Stimulated activated CD8-positive, alpha-beta memory T cell treated with anti-CD3 and anti-CD28 coated beads, Interleukin-7, amount 100 ng/mL, for 24 hours (primary cell): ENCODE data around the gene ZNF710.
"Not testable (repeated sequence)": the region's sequence is repeated elsewhere in the genome, so short reads cannot be mapped to it uniquely, and the experiment has no call there.

Experiments
- DNase-seq: peaks from one replicate; pipeline ENCODE4 v3.0.0-alpha.2; 2020; ENCODE audit warnings: low read depth

Gene ZNF710

DNA sequence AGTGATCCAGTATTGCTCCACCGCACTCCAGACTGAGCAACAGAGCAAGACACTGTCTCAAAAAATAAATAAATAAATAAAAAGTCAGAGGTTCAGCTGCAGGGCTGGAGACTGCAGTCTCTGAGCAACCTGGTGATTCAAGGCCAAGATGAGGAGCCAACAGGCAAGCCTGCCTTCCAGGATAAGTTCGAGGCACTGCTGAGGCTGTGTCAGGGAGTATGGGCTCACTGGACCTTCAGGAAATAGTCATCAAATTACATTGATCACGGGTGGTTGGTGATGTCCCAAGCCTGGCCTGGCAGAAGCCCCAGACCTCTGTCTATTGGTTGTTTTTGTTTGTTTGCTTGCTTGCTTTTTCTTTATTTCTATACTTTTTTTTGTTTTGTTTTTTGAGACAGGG, 59.7 kb downstream of the ZNF710 start:
- DNase-seq, result no peak

DNA sequence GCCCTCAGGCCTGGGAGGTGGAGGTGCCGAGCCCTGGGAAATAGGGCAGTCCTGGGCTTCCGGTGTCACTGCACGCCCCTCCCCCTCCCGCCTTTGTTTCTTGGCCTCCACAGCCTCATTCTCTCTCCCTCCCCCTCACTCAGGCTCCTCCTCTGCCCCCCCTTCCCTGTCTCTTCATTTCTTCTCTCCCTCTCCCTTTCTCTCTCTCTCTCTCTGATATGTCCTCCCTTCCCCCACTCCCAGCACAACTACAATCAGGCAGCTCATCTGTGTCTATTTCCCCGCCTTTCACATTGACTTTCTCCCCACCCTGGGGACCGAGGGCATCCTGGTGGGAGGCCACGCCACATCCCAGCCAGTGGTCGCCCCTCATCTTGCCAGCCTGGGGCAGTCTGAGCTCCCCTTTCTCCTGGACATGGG, 60.9 kb downstream of the ZNF710 start:
- no peak for DNase-seq

DNA sequence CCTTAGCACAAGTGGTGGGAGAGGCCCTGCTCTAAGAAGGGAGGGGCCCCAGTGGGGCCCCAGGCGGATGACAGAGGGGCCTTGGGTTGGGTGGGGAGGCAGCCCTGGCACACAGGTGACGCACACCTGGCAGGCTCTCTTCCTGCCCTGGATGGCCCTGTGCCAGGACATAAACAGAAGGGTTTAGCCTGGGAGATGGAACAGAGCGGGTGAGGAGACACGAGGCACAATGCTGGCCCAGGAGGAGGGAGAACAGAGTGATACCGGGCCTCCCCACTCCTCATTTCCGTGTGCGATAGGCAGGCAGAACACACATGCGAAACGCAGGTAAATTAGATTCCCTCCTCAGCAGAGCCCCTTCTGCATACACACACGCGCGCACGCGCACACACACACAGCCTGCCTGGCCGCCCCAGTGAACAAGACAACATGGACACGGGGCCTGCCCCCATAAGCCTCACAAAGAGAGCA, 61.4 kb downstream of the ZNF710 start:
- DNase-seq, result no peak

DNA sequence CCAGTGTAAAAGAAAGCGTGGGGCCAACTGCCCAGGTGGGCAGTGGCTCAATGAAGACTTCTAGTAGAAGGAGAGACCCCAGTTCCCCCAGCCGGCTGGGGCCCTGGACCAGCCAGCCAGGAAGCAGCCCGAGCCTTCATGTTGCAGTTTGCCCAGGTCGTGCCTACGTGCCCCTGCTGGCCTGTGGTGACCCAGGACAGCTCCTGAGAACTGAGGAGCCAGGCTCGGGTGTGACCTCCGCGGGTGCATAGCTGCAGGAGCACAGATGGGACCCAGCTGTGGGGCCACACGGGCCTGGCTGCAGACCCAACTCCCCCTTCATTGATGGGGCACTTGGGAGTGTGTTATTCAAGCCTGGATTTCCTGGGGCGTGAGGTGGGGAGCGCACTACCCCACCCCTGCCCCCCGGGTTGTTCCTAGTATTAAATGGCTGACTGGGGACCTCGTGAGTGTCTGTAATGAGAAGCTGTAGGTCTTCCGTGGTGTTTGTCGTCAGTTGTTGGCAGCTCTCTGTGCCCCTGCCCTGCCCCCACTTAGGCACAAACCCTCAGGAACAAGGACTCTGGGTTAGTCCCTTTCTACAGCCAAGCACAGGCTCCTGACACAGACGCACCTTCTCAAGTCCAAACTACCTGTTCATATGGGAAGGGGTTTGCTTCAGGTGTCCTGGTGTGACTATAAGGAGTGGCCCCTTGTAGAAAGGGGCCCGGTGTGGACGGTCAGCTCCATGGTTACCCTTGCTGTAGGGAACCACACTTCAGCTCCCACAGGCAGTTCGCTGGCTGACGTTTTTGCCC, 62.0 kb downstream of the ZNF710 start:
- no peak for DNase-seq

DNA sequence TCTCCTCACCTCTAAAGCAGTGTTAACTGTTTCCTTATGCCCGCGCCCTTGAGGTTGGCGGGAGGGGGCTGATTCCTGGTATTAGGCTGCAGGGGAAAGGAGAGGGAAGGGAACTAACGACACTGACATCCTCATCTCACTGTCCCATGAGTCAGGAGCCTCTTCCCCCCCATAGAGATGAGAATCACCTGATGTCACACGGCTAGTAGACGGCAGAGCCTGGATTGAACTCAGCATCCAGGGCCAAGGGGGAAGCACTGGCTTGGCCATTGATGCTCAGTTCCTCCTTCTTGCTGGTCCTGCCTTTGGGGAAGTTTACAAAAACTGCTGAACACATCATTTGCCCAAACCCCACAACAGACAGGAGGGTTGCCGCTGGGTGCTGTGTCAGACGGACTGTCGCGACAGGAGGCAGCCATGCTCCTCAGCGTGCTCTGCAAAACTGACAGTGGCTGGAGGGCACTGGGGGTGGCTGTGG, 62.7 kb downstream of the ZNF710 start:
- no peak for DNase-seq

DNA sequence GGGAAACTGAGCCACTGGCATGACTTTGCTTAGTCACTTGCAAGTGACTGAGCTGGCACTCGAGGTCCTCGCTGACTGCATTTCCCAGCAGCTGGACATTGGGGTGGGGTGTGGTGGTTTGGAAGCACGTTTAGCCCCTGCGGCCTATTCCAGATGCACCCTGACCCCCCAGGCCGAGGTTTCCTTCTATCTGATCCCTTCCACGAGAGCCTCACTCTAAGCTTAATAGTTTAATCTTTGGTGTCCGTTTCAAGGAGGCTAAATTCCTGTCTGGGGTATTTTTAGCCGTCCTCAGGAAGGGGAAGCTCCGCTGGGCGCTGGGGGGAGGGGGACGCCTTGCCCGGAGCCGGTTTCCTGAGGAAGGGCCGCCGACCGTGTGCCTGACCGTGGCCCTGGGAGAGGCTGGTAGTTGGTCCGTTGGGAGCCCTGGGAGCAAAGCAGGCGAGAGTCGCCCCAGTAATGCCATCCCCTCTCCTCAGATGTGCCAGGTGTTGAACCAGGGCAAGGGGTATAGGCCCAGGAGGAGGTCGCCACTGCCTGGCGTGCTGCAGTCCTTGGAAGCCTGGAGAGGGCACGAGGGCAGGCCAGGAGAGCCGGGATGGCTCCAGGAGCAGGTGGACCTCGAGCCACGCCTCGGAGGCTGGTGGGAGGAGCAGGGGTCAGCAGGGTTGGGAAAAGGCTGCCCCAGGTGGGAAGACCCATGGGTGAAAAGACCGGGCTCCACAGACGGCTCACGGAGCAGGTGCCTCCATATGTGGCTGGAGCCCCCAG, 64.0 kb downstream of the ZNF710 start:
- DNase-seq, result no peak

DNA sequence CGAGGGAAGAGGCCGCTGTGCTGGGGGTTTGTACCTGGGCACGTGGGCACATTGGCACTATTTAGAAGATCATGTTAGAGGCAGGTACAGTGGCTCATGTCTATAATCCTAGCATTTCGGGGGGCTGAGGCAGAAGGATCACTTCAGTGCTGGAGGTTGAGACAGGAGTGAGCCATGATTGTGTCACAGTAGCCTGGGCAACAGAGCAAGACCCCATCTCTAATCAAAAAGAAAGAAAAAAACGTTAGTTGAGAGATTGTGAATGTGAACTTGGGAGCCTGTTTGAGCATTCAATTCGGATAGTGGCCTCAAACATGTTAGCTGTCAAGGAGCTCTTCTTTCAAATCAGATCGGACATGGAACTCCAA, 64.5 kb downstream of the ZNF710 start:
- DNase-seq, result no peak

DNA sequence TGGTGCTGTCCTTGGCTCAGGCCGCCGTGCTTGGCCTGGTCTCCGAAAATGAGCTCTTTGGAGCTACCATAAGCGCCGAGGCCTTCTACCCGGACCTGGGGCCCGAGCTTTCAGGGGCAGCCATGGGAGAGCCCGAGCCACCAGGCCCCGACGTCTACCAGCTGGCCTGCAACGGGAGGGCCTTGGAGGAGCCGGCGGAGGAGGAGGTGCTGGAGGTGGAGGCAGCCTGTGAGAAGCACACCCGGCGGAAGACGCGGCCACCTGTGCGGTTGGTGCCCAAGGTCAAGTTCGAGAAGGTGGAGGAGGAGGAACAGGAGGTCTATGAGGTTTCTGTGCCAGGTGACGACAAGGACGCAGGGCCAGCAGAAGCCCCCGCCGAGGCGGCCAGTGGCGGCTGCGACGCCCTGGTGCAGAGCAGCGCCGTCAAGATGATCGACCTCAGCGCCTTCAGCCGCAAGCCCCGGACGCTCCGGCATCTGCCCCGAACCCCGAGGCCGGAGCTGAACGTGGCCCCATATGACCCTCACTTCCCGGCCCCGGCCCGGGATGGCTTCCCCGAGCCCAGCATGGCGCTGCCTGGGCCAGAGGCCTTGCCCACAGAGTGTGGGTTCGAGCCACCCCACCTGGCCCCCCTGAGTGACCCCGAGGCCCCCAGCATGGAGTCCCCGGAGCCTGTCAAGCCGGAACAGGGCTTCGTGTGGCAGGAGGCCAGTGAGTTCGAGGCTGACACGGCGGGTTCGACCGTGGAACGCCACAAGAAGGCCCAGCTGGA, 66.2 kb downstream of the ZNF710 start:
- no peak for DNase-seq

DNA sequence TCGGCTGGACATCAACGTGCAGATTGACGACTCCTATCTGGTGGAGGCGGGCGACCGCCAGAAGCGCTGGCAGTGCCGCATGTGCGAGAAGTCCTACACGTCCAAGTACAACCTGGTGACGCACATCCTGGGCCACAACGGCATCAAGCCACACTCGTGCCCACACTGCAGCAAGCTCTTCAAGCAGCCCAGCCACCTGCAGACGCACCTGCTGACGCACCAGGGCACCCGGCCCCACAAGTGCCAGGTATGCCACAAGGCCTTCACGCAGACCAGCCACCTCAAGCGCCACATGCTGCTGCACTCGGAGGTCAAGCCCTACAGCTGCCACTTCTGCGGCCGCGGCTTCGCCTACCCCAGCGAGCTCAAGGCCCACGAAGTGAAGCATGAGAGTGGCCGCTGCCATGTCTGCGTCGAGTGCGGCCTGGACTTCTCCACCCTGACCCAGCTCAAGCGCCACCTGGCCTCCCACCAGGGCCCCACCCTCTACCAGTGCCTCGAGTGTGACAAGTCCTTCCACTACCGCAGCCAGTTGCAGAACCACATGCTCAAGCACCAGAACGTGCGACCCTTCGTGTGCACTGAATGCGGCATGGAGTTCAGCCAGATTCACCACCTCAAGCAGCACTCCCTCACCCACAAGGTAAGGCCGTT, 67.0 kb downstream of the ZNF710 start:
- no peak for DNase-seq

DNA sequence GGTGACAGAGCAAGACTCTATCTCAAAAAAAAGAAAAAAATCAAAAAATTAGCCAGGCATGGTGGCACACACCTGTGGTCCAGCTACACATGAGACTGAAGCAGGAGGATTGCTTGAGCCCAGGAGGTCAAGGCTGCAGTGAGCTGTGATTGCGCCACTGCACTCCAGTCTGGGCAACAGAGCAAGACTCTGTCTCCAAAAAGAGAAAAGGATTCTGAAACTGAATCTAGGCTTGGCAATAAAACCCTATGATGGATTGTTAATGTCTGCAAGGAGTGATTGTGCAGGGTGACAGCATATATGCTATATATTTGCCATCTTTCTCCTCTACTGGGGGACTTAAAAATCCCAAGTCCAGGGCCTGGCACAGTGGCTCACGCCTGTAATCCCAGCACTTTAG, 69.5 kb downstream of the ZNF710 start:
- DNase-seq, result not testable (repeated sequence)

DNA sequence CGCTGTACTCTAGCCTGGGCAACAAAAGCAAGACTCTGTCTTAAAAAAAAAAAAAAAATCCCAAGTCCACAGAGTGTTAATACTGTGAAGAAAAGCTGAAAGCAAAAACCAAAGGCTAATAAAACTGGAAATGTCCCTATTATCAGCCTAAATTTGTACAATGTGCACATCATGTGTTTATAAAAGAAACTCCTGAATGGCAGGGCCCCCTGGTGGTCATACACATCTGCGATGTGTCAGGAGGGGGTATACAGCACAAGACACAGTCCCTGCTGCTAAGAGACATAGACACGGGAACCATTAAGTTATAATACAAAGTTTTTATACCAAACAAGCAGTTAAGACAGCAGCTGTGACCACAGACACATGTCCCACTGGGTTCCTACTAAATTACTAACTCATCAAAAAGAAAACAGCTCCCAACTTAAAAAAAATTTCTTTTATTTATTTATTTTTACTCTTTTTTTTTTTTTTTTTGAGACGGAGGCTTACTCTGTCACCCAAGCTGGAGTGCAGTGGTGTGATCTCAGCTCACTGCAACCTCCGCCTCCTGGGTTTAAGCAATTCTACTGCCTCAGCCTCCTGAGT, 70.2 kb downstream of the ZNF710 start:
- peak; percentile 52 for DNase-seq

DNA sequence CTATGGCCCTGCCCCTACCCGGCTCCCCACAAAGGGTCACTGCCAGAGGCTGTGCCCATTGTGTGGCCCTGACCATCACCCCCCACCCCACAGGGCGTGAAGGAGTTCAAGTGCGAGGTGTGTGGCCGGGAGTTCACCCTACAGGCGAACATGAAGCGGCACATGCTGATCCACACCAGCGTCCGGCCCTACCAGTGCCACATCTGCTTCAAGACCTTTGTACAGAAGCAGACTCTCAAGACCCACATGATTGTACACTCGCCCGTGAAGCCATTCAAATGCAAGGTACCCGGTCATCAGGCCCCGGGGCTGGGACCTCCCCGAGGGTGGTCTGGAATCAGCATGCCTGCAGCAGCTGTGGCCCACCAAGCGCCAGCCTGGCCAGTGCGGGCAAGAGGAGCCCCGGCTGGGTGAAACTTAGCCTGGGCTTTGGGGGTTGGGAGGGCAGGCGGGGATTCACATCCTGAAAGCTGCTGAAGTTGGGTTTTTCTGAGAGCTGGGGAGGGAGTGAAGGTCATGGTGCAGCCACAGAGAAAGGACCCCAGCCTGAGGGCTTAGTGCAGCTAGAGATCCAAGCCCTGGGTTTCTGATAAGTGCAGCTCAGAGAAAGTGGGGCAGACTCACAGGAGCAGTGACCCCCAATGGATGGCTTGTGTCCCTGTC, 72.0 kb downstream of the ZNF710 start:
- no peak for DNase-seq

DNA sequence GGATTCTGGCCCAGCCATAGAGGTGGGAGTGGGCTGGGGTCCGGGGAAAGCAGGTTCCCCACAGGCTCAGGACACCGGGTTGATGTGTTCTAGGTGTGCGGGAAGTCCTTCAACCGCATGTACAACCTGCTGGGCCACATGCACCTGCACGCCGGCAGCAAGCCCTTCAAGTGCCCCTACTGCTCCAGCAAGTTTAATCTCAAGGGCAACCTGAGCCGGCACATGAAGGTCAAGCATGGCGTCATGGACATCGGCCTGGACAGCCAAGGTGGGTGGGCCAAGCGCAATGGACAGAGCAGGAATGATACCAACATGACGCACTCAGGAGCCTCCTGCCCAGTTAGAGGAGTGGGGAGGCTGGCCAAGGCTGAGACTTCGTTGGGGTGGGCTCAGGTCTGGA, 72.9 kb downstream of the ZNF710 start:
- no peak for DNase-seq

DNA sequence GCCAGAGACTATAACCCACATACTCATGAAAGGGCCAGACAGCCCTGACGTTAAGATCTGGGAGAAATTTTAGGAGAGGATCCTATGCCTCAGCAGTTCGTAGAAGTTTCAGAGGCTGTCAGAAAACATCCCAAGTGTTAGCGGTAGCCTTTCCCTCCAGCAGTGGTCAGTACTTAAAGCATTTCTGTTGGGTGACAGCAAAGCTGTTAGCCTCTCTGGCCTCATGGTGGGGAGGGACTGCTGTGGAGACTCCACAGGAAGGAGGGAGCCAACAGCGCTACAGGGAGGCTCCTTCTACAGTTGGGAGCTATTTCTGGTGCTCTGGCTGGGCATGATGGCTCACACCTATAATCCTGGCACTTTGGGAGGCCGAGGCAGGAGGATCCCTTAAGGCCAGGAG, 73.8 kb downstream of the ZNF710 start:
- no peak for DNase-seq

DNA sequence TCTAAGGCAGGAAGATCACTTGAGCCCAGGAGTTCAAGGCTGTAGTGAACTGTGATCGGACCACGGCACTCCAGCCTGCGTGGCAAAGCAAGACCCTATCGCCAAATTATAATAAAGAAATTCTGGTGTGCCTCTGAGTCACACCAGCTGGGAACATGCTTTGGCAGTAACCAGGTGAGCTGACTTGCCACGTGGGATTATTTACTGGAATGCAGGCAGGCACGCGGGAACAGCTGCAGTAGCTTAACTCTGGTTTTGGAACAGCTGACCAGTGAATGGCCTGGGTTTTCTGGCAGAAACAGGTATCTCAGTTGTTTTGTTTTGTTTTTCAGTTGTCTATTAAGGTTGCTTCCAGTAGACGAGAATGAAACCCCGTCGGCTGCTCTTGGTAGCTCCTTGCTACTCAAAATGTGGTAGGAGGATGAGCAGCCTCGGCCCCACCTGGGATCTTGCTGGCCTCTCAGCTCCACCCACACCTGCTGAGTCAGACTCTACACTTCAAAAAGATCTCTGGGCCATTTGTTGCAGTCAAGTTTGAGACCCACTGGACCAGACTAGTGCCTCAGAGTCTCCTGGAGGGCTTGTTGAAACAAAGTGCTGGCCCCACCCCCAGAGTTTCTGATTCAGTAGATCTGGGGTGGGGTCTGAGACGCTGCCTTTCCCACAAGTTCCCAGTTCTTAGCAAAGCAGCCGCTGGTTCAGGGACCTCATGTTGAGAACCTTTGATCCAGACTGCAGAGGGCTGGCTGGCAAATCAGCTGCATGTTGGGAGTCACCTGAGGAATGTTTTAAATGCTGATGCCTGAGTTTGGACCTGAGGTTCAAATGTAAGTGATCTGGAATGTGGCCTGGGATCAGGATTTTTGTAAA, 74.5 kb downstream of the ZNF710 start:
- DNase-seq, result no peak

DNA sequence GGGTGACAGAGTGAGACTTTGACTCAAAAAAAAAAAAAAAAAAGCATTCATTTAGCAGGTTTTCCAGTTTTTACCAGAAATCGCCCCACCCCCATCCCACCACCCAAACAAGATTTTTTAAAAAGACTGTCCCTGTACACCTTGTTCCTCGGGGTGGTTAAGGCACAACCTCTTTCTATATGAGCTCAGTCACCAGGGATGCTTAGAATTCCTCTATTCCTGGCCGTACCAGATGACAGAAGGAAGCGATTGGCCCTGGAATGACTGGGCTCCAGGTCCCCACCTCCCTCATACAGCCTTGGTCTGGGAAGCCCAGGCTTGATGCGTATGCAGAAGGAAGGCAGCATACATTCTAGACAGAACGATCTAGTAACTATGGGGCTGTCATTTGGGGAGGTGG, 75.6 kb downstream of the ZNF710 start:
- DNase-seq, result no peak

DNA sequence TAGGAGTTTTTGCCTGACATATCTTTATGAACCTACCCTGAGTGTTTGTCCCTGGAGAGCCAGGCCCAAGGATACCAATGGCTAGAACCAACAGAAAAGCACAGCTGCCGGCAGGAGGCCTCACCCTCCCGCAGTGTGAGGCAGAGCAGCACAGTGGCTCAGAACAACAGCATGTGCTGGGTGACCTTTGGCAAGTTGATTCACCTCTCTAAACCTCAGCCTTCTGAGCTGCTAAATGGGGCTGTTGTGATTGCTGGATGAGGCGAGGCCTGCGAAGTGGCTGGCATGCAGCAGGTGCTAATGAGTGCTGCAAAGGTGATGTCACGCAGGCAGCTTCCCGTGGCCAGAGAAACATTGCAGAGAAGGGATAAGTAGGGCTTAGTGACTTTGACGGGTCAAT, 77.8 kb downstream of the ZNF710 start:
- DNase-seq, result no peak

DNA sequence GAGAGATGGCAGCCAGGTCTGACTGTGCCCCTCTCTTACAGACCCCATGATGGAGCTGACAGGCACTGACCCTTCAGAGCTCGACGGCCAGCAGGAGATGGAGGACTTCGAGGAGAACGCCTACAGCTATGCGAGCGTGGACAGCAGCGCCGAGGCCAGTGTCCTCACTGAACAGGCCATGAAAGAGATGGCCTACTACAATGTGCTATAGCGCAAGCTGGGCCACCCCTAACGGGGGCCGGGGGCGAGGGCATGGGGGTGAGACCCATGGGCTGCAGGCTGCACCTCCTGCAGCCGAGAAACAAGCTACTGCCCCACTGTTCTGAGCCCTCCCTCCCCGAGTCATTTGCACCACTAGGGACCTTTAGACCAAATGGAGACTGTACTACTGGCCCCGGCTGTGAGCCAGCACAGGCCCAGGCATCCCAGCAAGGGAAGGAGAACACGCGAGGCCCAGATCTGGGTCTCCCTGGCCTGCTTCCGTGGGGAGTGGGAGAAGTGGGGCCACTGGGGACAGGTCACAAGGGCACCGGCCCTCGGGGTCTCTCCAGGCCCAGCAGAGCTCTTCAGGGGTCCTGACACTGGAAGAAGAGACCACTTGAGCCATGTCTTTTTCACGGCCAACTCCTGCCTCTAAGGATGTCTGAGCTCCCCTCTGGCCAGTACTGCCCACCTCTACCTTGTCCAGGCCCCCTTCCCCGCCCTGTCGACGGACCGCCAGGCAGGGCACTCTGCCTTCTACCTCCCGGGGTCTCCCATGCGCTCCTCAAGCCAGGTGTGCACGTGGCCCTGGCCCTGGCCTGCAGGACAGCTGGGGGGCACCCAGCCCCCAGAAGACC, 78.7 kb downstream of the ZNF710 start:
- DNase-seq, result no peak

DNA sequence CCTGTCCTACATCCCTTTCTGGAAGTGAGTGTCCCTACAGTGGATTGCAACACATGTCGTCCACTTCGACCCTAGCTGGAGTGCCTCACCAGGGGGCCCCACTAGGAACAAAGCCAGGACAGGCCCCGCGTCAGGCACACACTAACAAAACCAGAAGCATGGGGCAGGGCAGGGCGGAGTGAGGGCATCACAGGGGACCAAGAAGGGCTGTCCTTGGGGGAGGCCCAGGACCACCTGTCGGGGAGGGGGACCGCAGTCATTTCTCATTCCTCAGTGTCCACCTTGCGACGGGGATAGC, 79.3 kb downstream of the ZNF710 start:
- DNase-seq, result no peak
